ENCODE data around the gene MCTP2.
"Not testable (repeated sequence)": the region's sequence is repeated elsewhere in the genome, so short reads cannot be mapped to it uniquely, and the experiment has no call there.

- TF ChIP-seq, protein P1, sequence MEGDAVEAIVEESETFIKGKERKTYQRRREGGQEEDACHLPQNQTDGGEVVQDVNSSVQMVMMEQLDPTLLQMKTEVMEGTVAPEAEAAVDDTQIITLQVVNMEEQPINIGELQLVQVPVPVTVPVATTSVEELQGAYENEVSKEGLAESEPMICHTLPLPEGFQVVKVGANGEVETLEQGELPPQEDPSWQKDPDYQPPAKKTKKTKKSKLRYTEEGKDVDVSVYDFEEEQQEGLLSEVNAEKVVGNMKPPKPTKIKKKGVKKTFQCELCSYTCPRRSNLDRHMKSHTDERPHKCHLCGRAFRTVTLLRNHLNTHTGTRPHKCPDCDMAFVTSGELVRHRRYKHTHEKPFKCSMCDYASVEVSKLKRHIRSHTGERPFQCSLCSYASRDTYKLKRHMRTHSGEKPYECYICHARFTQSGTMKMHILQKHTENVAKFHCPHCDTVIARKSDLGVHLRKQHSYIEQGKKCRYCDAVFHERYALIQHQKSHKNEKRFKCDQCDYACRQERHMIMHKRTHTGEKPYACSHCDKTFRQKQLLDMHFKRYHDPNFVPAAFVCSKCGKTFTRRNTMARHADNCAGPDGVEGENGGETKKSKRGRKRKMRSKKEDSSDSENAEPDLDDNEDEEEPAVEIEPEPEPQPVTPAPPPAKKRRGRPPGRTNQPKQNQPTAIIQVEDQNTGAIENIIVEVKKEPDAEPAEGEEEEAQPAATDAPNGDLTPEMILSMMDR (conservative IDR thresholded peaks at IDR 0.05): not testable (repeated sequence)
- not testable (repeated sequence) for TF ChIP-seq ZFX (IDR thresholded peaks at IDR 0.05)
These were observed 262.2 kb downstream of the MCTP2 start for GRCh38 chr15:94493586-94493985.

Data from C4-2B (cell line).